HG03280 (cell line): ENCODE results near the gene TRMT2A.

ENCODE experiments used
- ATAC-seq: cut with Tn5 transposase; IDR thresholded peaks from one replicate; pipeline ENCODE4 v1.9.1; 2021; ENCODE audit warnings: mild to moderate bottlenecking, moderate library complexity; ENCODE audit not compliant: unreplicated experiment

TRMT2A gene

DNA sequence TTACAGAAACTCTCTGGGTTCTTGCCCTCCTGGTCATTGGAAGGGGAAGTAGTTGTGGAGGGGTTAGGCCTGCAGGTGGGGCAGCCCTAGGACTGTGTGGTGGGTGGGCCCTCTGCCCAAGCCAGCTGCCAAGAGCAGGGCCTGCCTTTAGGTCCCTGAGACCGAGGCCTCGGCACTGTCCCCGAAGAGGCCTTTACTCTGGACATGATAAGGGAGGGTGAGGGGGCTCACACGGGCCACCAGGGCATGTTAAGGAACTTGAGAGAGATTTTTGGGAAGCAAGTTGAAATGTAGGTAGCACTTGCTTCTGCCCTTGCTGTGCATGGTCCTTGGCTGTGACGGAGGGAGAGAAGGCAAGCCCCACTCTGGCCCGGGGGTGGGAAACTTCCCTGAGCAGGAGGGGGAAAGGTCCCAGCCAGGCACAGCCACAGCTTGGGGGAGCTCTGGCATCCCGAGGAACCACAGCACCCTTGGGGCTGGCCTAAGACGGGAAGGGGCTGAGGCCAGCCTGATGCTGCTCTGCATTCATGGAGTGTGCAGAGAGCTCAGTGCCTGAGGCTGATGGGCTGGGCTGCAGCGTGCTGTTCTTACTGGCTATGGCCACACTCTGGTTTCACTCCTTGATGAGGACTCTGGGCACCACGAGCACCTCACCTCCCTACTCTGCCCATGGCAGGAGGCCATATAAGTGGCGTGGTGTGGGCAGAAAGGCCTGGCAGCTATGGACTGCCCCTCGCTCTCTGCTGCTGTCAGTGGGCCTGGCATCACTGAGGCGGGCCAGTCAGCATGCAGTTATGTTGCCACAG is 8.9 kb downstream of the TRMT2A start:
- no peak for ATAC-seq

DNA sequence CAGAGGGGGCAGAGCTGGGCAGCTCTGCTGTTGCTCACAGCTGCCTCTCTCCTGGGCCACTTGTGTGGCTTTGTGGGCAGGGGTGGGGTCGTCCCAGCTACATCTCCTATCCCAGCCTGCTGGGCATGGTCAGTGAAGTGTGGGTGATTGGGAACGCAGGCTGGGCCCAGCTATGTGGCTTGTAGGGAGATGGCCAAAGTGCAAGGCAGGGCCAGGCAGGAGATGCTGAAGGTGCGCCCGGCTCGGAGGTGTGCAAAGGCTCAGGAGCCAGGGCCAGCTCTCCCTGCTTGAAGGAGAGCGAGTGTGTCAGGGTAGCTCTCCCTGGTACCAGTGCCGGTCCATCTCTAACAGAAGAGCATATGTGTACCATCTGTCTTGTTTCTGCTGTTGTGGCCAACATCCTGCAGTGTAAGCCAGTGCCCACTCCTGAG is 9.5 kb downstream of the TRMT2A start:
- no peak for ATAC-seq

DNA sequence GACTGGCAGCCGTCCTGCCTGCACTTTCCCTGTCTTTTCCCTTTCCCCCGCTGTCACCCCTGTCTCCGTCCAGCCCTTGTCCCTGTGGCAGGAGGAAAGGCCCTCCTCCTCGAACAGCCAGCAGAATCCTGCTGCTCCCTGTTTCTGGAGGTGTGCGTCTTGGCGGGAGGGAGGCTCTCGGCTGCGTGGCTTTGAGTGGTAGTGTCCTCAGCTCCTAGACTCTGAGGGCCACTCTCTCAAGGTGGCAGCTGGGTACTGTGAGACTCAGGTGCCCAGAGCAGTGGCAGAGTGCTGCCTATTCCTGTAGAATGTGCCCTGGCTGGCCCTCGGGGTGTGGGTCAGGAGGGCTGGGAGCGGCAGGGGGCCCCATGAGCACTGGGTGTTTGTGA is 10.2 kb downstream of the TRMT2A start:
- ATAC-seq, result no peak

DNA sequence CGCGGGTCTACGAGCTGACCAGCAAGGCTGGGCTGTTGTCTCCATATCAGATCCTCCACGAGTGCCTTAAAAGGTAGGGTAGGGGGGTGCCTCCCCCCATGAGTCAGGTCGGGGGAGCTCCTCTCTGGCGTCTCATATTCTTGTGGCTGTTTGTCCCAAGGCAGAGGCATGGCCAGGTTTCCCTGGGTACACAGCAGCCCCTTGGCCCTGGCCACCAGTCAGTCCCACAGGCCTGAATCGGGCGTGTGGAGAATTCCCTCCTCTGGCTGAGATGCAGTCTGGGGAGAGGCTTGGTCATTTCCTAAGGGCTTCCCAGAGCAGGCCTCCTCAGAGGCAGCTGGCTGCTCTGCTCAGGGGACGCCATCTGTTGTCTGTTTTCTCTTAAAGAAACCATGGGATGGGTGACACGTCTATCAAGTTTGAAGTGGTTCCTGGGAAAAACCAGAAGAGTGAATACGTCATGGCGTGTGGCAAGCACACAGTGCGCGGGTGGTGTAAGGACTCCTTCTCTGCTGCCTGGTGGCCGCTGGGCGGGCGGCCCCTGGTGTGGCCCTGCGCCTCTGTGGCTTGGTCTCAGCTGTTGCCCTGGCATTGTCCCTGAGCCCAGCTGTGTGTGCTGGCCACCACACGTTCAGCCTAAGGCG is 10.7 kb downstream of the TRMT2A start:
- ATAC-seq, result no peak

DNA sequence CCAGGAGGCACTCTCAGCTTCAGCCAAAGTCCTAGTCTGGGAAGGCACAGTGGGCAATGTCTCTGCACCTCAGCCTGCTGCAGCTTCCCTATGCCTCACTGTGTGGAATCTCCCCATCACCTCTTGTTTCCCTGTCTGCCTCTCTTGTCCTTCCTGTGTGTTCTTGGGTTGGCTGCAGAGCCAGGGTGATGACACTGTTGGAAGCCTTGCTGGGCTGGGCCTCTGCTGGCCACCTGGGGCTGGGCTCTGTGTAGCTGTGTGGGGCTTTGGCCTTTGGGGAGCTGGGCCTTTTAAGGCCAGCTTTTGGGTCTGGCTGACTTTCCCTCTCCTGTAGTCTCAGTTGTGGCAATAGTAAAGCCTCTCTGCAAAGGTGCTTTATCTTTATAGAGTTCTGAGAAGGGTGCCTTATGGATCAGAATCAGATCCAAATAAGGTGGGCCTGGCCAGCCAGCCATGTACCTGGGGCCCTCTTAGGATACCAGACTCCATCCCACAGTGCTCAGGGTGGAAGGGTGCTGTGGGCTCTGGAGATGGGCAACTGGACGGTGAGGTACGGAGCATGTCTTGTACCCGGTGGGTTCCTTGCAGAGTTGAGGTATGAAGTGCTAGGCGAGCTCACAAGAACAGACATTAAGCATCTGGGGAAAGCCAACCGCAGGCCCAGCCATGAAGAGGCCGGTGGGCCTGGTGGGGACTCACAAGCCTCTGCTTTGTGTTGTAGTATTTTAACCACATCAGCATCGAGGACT is 11.4 kb downstream of the TRMT2A start:
- no peak for ATAC-seq

DNA sequence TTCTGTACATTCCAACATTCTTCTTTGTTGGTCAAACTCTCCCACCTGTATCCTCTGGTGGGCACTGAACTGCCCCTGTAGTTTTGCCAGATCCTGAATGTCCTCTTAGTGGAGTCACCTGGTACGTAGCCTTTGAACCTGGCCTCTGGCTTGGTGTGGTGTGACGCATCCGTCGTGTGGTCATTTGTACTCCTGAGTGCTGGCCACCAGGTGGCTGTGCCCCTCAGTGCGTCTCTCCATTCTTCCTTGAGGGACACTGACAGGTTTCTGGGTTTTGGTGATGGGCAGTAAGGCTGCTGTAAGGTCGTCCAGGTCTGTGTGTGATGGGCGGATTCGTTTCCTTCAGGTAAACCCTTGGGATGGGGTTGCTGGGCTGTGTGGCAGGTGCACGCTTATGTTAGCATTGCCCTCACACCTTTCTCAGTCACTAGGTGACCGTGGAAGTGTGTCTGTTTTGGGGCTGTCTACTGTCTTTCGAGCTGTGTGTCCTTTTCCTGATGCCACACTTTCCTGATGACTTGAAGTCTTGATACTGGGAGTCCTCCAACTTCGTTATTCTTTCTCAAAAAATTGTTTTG is 14.7 kb downstream of the TRMT2A start:
- ATAC-seq, result no peak

DNA sequence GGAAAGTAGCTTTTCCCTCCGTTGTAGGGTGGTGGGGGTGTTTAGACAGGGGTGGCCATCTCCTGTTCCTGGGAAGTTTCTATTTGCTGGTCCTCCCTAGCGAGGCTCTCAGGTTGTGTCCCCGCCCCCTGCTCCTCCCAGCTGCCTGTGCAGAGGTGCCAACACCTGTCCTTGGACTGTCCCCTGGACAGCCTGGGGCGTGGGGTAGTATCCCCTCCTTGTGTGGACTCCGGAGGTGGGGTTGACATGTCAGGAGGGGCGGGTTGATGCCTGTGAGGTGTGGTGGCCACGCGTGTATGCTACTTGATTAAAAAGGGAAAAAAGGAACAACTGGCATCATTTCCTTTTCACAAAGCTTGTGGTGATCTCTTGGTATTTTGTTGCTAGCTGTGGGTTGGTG is 15.4 kb downstream of the TRMT2A start:
- ATAC-seq, result no peak

DNA sequence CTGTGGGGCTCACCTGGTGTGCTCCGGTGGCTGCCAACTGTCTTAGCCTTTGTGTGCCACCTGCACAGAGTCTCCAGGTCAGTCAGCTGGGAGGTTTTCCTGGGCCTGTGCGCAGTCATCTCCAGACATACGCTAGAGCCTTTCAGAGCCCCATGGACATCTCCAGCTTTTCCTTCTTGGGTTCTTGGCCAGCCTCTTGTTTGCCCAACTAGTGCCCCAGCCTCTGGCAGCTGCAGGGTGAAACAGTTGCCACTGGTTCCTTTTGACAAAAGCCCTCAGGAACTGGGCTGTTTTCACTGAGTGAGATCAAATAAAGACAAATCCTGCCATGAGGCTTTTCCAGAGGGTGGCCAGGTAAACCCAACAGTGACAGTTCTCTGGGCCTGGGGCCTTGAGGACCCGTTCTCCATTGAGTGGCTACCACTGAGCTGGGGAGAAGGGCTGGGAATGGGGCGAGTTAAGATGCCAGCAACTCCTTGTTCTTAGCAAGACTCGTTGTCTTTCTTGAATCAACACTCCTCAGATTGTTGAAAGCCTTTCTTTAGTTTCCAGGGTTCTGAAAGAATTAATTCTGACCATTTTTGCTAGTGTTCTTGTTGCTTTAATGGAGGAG is 17.8 kb downstream of the TRMT2A start:
- no peak for ATAC-seq

DNA sequence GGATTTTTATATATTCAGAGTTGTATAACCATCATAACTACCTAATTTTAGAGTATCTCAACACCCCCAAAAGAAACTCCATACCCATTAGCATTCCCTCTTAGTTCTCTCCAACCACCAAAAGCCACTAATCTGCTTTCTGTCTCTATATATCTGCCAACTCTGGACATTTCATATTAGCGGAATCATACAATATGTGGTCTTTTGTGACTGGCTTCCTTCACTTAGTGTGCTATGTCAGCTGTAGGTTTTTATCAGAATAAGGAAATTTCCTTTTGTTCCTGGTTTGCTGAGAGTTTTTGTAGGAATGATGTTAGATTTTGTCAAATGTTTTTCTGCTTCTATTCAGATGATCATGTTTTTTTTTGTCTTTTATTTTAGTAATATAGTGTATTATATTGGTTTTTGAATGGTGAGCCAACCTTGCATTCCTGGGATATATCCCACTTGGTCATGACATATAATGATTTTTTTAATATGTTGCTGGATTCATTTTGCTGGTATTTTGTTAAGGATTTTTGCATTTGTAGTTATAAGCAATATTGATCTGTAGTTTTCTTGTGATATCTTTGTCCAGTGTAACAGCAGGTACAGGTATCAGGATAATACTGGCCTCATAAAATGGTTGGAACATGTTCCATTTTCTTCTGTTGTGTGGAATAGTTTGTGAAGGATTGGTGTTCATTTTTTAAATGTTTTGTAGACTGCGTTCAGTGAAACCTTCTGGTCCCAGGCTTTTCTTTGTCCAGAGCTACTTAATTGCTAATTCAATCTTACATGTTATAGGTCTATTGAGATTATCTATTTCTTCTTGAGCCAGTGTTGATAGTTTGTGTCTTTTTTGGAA is 20.2 kb downstream of the TRMT2A start:
- ATAC-seq, result no peak

DNA sequence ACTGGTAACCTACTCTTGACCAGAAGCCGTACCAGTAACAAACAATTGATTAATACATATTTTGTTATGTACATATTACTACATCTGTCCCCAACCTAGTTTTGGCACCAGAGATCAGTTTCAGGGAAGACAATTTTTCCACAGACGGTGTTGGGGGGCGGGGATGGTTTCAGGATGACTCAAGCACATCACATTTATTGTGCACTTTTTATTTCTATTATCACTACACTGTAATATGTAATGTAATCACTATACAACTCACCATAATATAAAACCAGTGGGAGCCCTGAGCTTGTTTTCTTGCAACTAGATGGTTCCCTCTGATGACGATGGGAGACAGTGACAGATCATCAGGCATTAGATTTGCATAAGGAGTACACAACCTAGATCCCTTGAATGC is 21.5 kb downstream of the TRMT2A start:
- ATAC-seq, result no peak

DNA sequence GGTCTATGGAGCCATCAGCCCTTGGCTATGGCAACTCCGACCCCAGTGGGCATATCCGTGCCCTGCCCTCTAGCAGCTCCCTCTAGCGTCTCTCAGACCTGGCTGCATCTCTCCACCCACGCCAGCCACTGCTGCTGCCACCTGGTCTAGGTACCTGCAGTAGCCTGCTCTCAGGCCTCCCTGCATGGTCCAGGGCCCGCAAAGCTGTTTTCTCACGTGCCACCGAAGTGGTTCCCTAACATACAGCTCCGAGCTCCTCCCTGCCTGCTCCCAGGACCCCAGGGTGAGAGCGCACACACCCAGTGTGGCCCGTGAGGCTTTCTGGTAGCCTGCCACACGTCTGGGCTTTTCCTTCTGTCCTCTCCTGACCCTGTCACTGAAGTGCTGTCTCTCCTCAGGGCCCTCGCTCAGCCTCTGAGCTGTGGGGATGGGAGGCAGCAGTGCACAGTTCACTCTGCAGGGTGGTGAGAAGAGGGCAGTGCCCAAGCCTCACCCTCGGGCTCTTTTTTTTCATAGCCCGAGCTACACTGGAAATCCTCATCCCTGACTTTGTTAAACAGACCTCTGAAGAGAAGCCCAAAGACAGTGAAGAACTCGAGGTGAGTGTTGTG is 22.7 kb downstream of the TRMT2A start:
- no peak for ATAC-seq

DNA sequence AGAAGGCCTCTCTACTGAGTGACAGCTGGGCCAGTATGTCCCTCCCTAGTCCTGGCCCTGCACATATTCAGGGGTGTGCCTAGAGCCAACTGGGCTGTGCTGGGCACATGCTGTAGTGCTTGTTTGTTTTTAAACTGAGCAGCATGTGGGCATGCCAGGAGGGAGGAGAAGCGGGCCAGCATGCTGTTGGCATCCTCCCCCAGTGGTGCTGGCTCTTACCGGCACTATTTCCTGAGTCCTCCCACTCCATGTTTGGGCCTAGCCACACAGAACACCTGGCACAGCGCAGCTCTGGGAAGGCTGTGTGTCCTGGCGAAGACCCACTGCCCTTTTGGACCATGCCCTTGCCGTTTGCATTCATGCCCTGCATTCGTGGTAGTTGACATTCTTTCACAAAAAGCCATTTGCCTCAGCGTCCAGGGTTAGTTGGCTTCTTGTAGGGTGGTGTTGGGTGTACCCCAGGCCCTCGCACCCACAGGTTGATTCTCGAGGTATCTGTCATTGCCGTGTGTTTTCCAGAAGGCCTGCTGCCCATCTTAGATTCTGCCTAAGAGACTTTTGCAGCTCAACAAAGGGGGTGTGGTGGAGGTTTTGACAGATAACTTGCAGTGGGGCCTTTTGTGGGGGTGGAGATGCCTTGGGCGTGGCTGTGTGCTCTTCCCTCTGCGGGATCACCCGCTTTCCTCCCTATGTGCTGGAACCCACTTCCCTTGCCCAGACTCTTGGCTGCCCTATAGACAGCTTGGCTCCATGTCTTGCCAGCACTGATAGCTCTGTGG is 23.4 kb downstream of the TRMT2A start:
- no peak for ATAC-seq

DNA sequence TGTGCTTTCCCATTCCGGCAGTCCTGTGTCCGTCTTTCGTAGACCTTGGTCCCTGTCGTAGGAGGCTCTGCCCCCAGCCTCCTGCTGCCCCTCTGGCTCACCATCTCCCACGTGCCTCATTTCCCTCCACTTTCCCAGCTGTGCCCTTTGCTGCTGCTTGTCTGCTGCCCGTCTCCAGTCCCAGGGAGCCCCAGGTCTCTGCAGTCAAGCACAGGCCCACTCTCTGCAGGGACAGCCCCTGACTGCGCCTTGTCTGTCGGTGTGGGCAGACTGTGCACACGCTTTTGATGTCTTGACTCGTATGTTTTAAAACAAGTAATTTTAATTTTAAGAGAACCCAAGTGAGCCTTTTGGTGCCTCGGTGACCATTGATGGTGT is 24.6 kb downstream of the TRMT2A start:
- no peak for ATAC-seq

DNA sequence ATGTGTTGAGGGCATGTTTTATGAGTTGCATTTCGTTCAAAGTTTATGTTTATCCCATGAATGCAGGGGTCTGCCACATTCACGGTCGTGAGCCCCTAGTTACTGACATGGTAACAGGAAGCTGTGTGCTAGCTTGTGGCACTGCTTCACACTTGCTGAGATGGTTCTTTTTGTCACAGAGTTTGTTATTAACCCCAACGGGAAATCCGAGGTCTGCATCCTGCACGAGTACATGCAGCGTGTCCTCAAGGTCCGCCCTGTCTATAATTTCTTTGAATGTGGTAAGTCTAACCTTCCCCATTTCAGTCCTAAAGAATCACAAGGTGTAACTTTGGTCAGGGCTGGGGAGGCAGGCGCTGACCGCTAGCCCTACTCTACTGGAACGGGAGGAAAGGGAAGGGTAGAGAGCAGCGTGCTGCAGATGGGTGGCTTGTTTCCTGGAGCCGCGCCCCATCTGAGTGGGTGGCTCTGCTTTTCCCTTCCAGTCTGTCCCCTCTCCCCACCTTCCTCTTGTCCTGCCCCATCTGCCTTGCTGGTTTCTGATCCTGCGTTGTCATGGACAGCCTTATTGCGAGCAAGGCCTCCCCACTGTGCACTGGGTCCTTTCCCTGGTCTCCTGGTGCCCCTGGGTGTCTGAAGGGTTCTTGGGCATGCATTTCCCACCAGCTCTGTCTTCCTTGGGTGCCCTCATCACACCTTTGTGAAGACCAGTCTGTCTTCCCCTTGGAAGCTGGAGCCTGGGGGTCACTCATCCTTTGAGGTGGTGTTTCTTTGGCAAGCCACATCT is 25.1 kb downstream of the TRMT2A start:
- no peak for ATAC-seq

DNA sequence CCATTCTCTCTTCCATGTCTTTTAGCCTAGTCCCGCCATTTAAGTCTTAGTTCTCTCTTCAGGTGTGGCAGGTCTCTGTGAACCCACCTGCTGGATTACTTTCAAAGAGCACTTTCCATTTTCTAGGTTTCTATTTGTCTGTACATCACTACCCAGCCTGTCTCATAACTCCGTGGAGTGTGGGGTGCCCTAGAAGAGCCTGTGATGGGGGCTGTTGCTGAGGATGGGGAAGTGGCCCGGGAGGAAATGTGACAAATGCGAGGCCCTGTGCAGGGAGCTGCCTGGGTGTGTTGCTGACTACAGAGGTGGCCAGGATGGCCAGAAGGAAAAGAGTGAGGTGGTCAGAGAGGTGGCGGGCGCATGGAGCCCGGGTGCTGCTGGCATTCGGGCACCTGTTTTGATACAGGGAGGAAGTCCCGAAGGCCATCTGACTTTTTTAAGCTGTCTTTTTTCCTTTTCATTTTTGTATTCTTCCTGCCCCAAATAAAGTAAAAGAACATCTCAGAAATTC is 26.2 kb downstream of the TRMT2A start:
- no peak for ATAC-seq

DNA sequence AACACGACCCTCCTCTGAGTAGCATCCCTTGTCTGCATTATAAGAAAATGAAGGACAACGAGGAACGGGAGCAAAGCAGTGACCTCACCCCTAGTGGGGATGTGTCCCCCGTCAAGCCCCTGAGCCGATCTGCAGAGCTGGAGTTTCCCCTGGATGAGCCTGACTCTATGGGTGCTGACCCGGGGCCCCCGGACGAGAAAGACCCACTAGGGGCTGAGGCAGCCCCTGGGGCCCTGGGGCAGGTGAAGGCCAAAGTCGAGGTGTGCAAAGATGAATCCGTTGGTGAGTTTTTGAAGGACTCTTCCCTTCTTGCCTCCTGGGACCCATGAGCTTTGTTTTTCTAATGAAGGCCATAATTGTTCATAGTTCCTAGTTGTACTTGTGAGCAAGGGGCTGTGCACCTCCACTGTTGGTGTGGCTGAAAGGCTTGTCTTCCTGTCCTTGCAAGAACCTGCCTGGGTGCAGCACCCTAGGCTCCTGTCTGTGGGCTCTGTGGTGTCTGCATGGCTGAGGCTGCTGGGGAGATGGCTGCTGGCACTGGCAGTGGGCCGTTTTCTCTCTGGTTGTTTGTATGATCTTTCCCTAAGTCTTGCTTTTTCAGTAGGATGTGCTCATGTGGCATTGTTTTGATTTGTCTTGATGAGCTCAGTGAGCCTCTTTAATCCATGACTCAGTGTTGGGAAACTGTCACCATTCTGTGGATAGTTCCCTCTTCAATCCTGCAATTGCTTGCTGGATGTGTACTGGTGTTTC is 26.9 kb downstream of the TRMT2A start:
- ATAC-seq, result no peak

DNA sequence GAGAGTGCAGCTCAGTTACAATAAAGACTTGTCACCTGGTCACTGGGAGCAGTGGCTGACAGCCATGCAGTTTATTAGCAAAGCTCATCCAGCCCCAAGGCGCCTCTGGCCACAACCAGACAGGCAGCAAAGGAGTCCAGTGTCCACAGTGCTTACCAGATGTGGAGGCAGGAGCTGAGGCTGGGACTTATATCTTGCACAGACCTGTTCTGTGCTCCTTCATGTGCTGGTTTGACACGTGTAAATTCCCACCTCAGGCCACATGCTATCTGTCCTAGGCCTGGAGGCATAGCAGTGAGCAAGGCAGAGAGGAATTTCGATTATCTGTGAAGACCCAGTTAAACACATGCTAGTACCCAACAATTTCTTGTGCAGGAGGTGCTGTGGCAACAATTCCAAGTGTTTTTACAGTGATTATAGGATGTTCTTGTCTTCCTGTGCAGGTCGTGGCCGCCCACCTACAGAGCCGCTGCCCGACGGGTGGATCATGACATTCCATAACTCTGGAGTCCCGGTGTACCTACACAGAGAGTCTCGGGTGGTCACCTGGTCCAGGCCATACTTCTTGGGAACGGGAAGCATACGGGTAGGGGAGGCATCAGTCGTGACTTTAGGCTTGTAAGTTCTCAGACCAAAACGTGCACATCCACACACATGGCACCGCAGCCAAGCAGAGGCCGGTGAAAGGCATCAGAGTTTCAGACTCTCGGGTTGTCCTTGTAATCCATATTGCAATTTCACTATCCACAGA is 27.6 kb downstream of the TRMT2A start:
- no peak for ATAC-seq
